ENCODE data around the gene HAPLN3. TPM values are rescaled to one million over a fixed set of nuclear protein-coding genes. Genes with fewer than 3 reads are reported as not detected.

The HAPLN3 gene
- polyA plus RNA-seq, 1 of the 3 experiments (the other 2 are of a cell fraction), result 9.7 TPM

DNA sequence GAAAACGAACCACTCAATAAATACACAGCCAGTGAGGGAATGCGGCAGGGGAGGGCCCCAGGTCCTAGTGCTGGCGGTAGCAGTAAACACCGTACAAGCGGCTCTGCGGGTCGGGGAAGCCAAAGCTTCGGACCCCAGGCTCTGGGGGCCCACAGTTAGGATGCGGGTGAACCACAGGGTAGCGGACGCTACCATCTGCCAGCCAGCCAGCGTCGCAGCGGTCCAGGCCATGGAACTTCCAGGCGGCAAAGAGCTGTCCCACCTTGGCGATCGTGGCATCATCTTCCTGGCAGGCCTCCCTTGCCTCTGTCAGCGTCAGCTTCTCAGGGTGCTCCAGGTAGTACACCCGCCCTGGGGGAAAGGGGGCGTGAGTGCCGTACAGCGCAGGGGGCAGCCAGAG, 17.4 kb downstream of the HAPLN3 start:
- H2AFZ ChIP-seq (ENCODE audit: low read depth), result no peak overlapping the region
- ChIA-PET CTCF (interaction anchor here (1.2 to 2.5 kb wide), 13 partner anchors 9 to 371 kb away, joined by 3 to 18 read pairs (median 7); partner anchors contain the start of gene HAPLN3), POLR2A (no interaction called here)
- no peaks in the 10 kb centered on the region for H3K79me2 ChIP-seq (ENCODE audit: insufficient read depth)
- no peaks in the 10 kb centered on the region for H4K20me1 ChIP-seq (ENCODE audit: insufficient read depth)
- WGBS (ENCODE audit: low lambda C conversion rate), result 93% methylated on average over 20 of the region's 22 CpGs
- H3K9me3 ChIP-seq, result no peaks in the 10 kb centered on the region
- DNase-seq, result no peak
- no peaks in the 10 kb centered on the region for H3K36me3 ChIP-seq (replicated peaks in 1 of 2; ENCODE audit: control insufficient read depth in 1 of 2, insufficient read depth in 2 of 2, low read length in 1 of 2)
- H3K27ac ChIP-seq (ENCODE audit: low read depth in 2 of 2, low read length in 1 of 2), result no peak overlapping the region
- no peak overlapping the region for H3K4me3 ChIP-seq (ENCODE audit: low read depth in 2 of 2, low read length in 1 of 2)
- no peaks in the 10 kb centered on the region for H3F3A ChIP-seq (replicated peaks; ENCODE audit: insufficient read depth)
- no peaks in the 10 kb centered on the region for H3K9me2 ChIP-seq
- H3K4me1 ChIP-seq (ENCODE audit: control insufficient read depth in 1 of 2, insufficient read depth in 2 of 2, low read depth in 1 of 2, low read length in 1 of 2), result no peaks in the 10 kb centered on the region
- no peak overlapping the region for H3K4me2 ChIP-seq
- TF ChIP-seq, protein P1, sequence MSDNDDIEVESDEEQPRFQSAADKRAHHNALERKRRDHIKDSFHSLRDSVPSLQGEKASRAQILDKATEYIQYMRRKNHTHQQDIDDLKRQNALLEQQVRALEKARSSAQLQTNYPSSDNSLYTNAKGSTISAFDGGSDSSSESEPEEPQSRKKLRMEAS (IDR thresholded peaks at IDR 0.05; ENCODE audit: low read depth), result no peak
- no peak for TF ChIP-seq MEF2A (IDR thresholded peaks at IDR 0.05; ENCODE audit: borderline replicate concordance, low read depth)
- no peak for TF ChIP-seq NRF1 (IDR thresholded peaks at IDR 0.05; ENCODE audit: low read depth, low read length)
- TF ChIP-seq, protein P2, sequence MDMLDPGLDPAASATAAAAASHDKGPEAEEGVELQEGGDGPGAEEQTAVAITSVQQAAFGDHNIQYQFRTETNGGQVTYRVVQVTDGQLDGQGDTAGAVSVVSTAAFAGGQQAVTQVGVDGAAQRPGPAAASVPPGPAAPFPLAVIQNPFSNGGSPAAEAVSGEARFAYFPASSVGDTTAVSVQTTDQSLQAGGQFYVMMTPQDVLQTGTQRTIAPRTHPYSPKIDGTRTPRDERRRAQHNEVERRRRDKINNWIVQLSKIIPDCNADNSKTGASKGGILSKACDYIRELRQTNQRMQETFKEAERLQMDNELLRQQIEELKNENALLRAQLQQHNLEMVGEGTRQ (IDR thresholded peaks at IDR 0.05; ENCODE audit: borderline replicate concordance, low read depth, low read length), result no peak
- no peak overlapping the region for H3K9ac ChIP-seq
- H3K27me3 ChIP-seq (ENCODE audit: insufficient read depth), result peaks cover 3% of the 10 kb centered on the region; the same call in 1 of the 2 replicates

DNA sequence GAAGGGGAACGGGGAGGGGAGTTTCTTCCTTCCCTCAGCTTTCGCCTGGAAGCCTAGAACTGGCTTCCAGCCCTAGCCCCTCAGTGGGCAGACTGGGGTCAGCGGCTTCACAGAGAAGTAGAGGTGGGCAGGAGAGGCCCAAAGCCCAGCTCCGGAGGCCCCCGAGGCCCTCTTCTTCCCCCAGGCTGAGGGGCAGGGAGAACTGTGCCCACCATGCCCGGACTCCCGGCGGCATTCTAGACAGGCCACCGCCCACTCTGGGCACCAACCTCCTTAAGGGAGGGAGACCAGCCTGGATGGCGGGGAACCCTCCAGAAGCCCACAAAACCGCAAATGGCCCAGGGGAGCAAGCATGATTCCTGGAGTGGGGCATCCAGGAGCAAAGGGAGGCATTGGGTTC, 17.9 kb downstream of the HAPLN3 start:
- CTCF ChIA-PET, result interaction anchor here (1.7 to 2.5 kb wide), 5 partner anchors 11 to 220 kb away, joined by 4 to 14 read pairs (median 7); partner anchors contain the start of gene HAPLN3
- Histone ChIP-seq H3K9me2 (no peaks in the 10 kb centered on the region), H3K27me3 (ENCODE audit: insufficient read depth) (peaks cover 8% of the 10 kb centered on the region; the same call in 1 of the 2 replicates), H3K36me3 (replicated peaks in 1 of 2; ENCODE audit: control insufficient read depth in 1 of 2, insufficient read depth in 2 of 2, low read length in 1 of 2) (no peaks in the 10 kb centered on the region), H2AFZ (ENCODE audit: low read depth) (no peak overlapping the region), H4K20me1 (ENCODE audit: insufficient read depth) (no peaks in the 10 kb centered on the region), H3F3A (replicated peaks; ENCODE audit: insufficient read depth) (no peaks in the 10 kb centered on the region), H3K9ac (no peak overlapping the region), H3K4me2 (no peak overlapping the region), H3K4me1 (ENCODE audit: control insufficient read depth in 1 of 2, insufficient read depth in 2 of 2, low read depth in 1 of 2, low read length in 1 of 2) (no peaks in the 10 kb centered on the region), H3K27ac (ENCODE audit: low read depth in 2 of 2, low read length in 1 of 2) (no peak overlapping the region), H3K4me3 (ENCODE audit: low read depth in 2 of 2, low read length in 1 of 2) (no peak overlapping the region), H3K9me3 (no peaks in the 10 kb centered on the region), H3K79me2 (ENCODE audit: insufficient read depth) (no peaks in the 10 kb centered on the region)
- no peak for TF ChIP-seq TEAD4 (IDR thresholded peaks at IDR 0.05; ENCODE audit: borderline replicate concordance, insufficient read depth)
- no peak for TF ChIP-seq ELF1 (IDR thresholded peaks at IDR 0.05)
- no peak for TF ChIP-seq MEF2A (IDR thresholded peaks at IDR 0.05; ENCODE audit: borderline replicate concordance, low read depth)
- no peak for TF ChIP-seq TAF1 (IDR thresholded peaks at IDR 0.05; ENCODE audit: borderline replicate concordance, low read depth, low read length)
- TF ChIP-seq FOXM1 (IDR thresholded peaks at IDR 0.05; ENCODE audit: low read depth), result no peak
- TF ChIP-seq, protein P1 (IDR thresholded peaks at IDR 0.05; ENCODE audit: low read depth), result no peak
- TF ChIP-seq, protein P3, sequence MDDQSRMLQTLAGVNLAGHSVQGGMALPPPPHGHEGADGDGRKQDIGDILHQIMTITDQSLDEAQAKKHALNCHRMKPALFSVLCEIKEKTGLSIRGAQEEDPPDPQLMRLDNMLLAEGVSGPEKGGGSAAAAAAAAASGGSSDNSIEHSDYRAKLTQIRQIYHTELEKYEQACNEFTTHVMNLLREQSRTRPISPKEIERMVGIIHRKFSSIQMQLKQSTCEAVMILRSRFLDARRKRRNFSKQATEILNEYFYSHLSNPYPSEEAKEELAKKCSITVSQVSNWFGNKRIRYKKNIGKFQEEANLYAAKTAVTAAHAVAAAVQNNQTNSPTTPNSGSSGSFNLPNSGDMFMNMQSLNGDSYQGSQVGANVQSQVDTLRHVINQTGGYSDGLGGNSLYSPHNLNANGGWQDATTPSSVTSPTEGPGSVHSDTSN (IDR thresholded peaks at IDR 0.05), result no peak
- TF ChIP-seq RCOR1 (IDR thresholded peaks at IDR 0.05; ENCODE audit: low read length), result no peak
- no peak for TF ChIP-seq NFIC (IDR thresholded peaks at IDR 0.05; ENCODE audit: borderline replicate concordance)
- TF ChIP-seq CHD2 (IDR thresholded peaks at IDR 0.05; ENCODE audit: low read length, partially characterized antibody), result no peak
- TF ChIP-seq YY1 (IDR thresholded peaks at IDR 0.05; ENCODE audit: low read depth), result no peak
- TF ChIP-seq GABPA (IDR thresholded peaks at IDR 0.05; ENCODE audit: low read depth), result no peak
- TF ChIP-seq RAD21 (IDR thresholded peaks at IDR 0.05; ENCODE audit: low read length), result no peak
- no peak for TF ChIP-seq MXI1 (IDR thresholded peaks at IDR 0.05; ENCODE audit: low read depth, low read length)
- no peak for TF ChIP-seq EZH2phosphoT487 (IDR thresholded peaks at IDR 0.05; ENCODE audit: borderline replicate concordance, low read depth)
- TF ChIP-seq POLR2AphosphoS5 (IDR thresholded peaks at IDR 0.05; ENCODE audit: low read depth, low read length), result no peak
- TF ChIP-seq, protein P4, sequence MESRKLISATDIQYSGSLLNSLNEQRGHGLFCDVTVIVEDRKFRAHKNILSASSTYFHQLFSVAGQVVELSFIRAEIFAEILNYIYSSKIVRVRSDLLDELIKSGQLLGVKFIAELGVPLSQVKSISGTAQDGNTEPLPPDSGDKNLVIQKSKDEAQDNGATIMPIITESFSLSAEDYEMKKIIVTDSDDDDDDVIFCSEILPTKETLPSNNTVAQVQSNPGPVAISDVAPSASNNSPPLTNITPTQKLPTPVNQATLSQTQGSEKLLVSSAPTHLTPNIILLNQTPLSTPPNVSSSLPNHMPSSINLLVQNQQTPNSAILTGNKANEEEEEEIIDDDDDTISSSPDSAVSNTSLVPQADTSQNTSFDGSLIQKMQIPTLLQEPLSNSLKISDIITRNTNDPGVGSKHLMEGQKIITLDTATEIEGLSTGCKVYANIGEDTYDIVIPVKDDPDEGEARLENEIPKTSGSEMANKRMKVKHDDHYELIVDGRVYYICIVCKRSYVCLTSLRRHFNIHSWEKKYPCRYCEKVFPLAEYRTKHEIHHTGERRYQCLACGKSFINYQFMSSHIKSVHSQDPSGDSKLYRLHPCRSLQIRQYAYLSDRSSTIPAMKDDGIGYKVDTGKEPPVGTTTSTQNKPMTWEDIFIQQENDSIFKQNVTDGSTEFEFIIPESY (IDR thresholded peaks at IDR 0.05; ENCODE audit: borderline replicate concordance, low read depth), result no peak
- 77% methylated on average over 9 of the region's 11 CpGs for WGBS (ENCODE audit: low lambda C conversion rate)
- DNase-seq, result no peak
- POLR2A ChIA-PET, result no interaction called here

Data from SK-N-SH (cell line).